PC-3 (cell line): Measurements from ENCODE around the gene HPCA. TPM values are rescaled to one million over a fixed set of nuclear protein-coding genes. Genes with fewer than 3 reads are reported as not detected.

Experiments
- ATAC-seq: fragments of 200-7000 bp; cut with Tn5 transposase; 2 replicates; pipeline ENCODE4 v1.9.1; 2020; ENCODE audit warnings: mild to moderate bottlenecking, moderate library complexity
- BruUV-seq: library from RNA; stranded (reverse); fragments of 400-500 nt; replicated peaks from 2 replicates; lab custom pipeline; 2021; lab: Mats Ljungman, UMichigan
- CTCF ChIA-PET: fragments of 300-600 bp; sonication (Branson Sonifier 250); formaldehyde crosslinking; loops from one replicate; lab custom pipeline; 2022; ENCODE audit warnings: antibody characterized with exemption; lab: Charles Lee
- POLR2A ChIA-PET: fragments of 300-600 bp; sonication (Branson Sonifier 250); formaldehyde crosslinking; loops from one replicate; lab custom pipeline; 2022; ENCODE audit warnings: antibody characterized with exemption; ENCODE audit not compliant: unreplicated experiment; lab: Charles Lee
- DNase-seq: peaks from one replicate; pipeline ENCODE4 v3.0.0-alpha.2; 2015
- H2AFZ ChIP-seq: fragments of 300-600 bp; sonication (generic); 2 replicates; pipeline ENCODE4 v1.6.0; 2016; ENCODE audit warnings: antibody characterized with exemption, low read length
- H3F3A ChIP-seq: fragments of 300-600 bp; sonication (generic); one replicate; pipeline ENCODE4 v1.6.0; 2017; ENCODE audit warnings: antibody characterized with exemption, low read length, control low read depth, mild to moderate bottlenecking; ENCODE audit not compliant: unreplicated experiment
- H3K27ac ChIP-seq: fragments of 300-600 bp; sonication (generic); 2 replicates; pipeline ENCODE4 v1.5.1; 2016; ENCODE audit warnings: mild to moderate bottlenecking, low read length
- H3K27me3 ChIP-seq: fragments of 300-600 bp; sonication (generic); 2 replicates; pipeline ENCODE4 v1.6.1; 2016; ENCODE audit warnings: low read length, mixed read lengths
- H3K36me3 ChIP-seq: fragments of 300-600 bp; sonication (generic); 2 replicates; pipeline ENCODE4 v1.6.1; 2016; ENCODE audit warnings: low read depth, mixed run types, low read length, mixed read lengths
- H3K4me1 ChIP-seq: fragments of 300-600 bp; sonication (generic); 2 replicates; pipeline ENCODE4 v1.5.1; 2016; ENCODE audit warnings: low read length; ENCODE audit not compliant: insufficient read depth
- H3K4me2 ChIP-seq: fragments of 300-600 bp; sonication (generic); 2 replicates; pipeline ENCODE4 v1.6.0; 2016; ENCODE audit warnings: low read length
- H3K4me3 ChIP-seq: fragments of 300-600 bp; sonication (generic); 2 replicates; pipeline ENCODE4 v1.5.1; 2016; ENCODE audit warnings: mild to moderate bottlenecking, low read length, mixed read lengths
- H3K79me2 ChIP-seq: fragments of 300-600 bp; sonication (generic); 2 replicates; pipeline ENCODE4 v1.6.1; 2017; ENCODE audit warnings: low read length, mixed read lengths
- H3K9ac ChIP-seq: fragments of 300-600 bp; sonication (generic); 2 replicates; pipeline ENCODE4 v1.6.0; 2016; ENCODE audit warnings: mild to moderate bottlenecking, low read length
- H3K9me2 ChIP-seq: fragments of 300-600 bp; sonication (generic); replicated peaks from 2 replicates; pipeline ENCODE4 v1.6.1; 2016; ENCODE audit warnings: mixed run types, low read length, mixed read lengths
- H3K9me3 ChIP-seq: fragments of 300-600 bp; sonication (generic); 2 replicates; pipeline ENCODE4 v1.6.1; 2016; ENCODE audit warnings: low read length, mixed read lengths
- H4K20me1 ChIP-seq: fragments of 300-600 bp; sonication (generic); 2 replicates; pipeline ENCODE4 v1.6.1; 2016; ENCODE audit warnings: low read length, mixed read lengths
- CTCF ChIP-seq: fragments of 300-600 bp; sonication (generic); conservative IDR thresholded peaks from 2 replicates; pipeline ENCODE4 v1.5.1; 2017; ENCODE audit warnings: antibody characterized with exemption, low read depth, mild to moderate bottlenecking, low read length
- EZH2 ChIP-seq: fragments of 300-600 bp; sonication (generic); IDR thresholded peaks from one replicate; pipeline ENCODE4 v1.6.1; 2017; ENCODE audit warnings: antibody characterized with exemption, mild to moderate bottlenecking, low read length; ENCODE audit not compliant: unreplicated experiment
- EZH2phosphoT487 ChIP-seq: fragments of 300-600 bp; sonication (generic); IDR thresholded peaks from 2 replicates; pipeline ENCODE4 v1.6.1; 2018; ENCODE audit warnings: mild to moderate bottlenecking, antibody characterized with exemption, low read length, borderline replicate concordance
- intact Hi-C: fragments of 100-400 bp; cut with micrococcal nuclease; formaldehyde crosslinking; loops from 2 replicates; pipeline ENCODE4 v1.9.0; 2023
- total RNA-seq: library from RNA; depleted of rRNA; stranded (reverse); fragments of >200 nt; gene quantifications from 2 replicates; pipeline ENCODE4 v1.2.3, GENCODE V29; 2014

Gene HPCA
- total RNA-seq, 1 experiment from 2014 or later, result not detected

GRCh38 chr1:32877211-32878110, 8.8 kb upstream of the HPCA start:
- Histone ChIP-seq H3K79me2 (no peaks in the 10 kb centered on the region), H4K20me1 (no peaks in the 10 kb centered on the region), H3K27me3 (no peaks in the 10 kb centered on the region), H3K9me3 (no peaks in the 10 kb centered on the region), H3K36me3 (no peaks in the 10 kb centered on the region), H3K4me3 (no peak overlapping the region), H3K27ac (no peak overlapping the region), H3K9ac (no peak overlapping the region), H3K4me1 (no peaks in the 10 kb centered on the region), H3F3A (no peaks in the 10 kb centered on the region), H3K4me2 (no peak overlapping the region), H2AFZ (no peak overlapping the region), H3K9me2 (no peaks in the 10 kb centered on the region)
- ChIA-PET POLR2A (no interaction called here), CTCF (interaction anchor here (0.5 kb wide), 1 partner anchor 13 kb away, joined by 3 read pairs; no protein-coding TSS in a partner anchor)
- no peak for DNase-seq
- no TSS peak for BruUV-seq
- TF ChIP-seq EZH2 (no peak), CTCF (no peak), EZH2phosphoT487 (no peak)
- intact Hi-C loops, result loop anchor here (5.0 kb wide), 1 partner anchor 210 kb away; no protein-coding TSS in a partner anchor
- no peak for ATAC-seq

- peak; percentile 53; the same call in 1 of the 2 replicates for ATAC-seq
- intact Hi-C loops, result loop anchor here (5.0 kb wide), 1 partner anchor 209 kb away; no protein-coding TSS in a partner anchor
- DNase-seq, result peak; percentile 34
- H2AFZ ChIP-seq, result no peak overlapping the region
- ChIA-PET CTCF (no interaction called here), POLR2A (no interaction called here)
- H3K9me3 ChIP-seq, result no peaks in the 10 kb centered on the region
- no peak overlapping the region for H3K4me3 ChIP-seq
- BruUV-seq, result no TSS peak
- no peaks in the 10 kb centered on the region for H3F3A ChIP-seq
- no peaks in the 10 kb centered on the region for H3K79me2 ChIP-seq
- H3K36me3 ChIP-seq, result no peaks in the 10 kb centered on the region
- H3K4me1 ChIP-seq, result no peaks in the 10 kb centered on the region
- TF ChIP-seq CTCF (no peak), EZH2 (no peak), EZH2phosphoT487 (no peak)
- H4K20me1 ChIP-seq, result no peaks in the 10 kb centered on the region
- no peak overlapping the region for H3K27ac ChIP-seq
- H3K27me3 ChIP-seq, result no peaks in the 10 kb centered on the region
- H3K4me2 ChIP-seq, result no peak overlapping the region
- H3K9me2 ChIP-seq, result no peaks in the 10 kb centered on the region
- H3K9ac ChIP-seq, result no peak overlapping the region
Measured at GRCh38 chr1:32878183-32878582, 8.1 kb upstream of the HPCA start.

DNA sequence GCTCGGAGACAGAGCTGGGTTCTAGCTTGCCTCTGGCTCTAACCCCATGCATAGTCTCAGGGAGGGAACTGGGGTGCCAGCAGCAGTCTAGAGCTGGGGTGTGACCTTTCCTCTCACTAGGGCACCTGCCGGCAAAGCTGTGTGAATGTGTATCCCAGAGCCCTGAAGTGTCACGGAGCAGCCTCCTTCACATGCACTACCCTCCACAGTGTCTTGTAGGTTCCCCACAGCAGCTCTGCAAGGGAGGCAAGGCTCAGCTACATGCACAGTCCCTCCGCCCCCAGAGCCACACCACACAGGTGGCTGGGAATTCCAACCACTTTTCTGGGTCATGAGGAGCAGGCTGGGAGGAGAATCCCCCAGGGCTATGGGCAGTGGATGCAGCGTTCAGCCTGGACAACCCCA, 7.7 kb upstream of the HPCA start:
- H3K9me2 ChIP-seq, result no peaks in the 10 kb centered on the region
- no peak overlapping the region for H2AFZ ChIP-seq
- H4K20me1 ChIP-seq, result no peaks in the 10 kb centered on the region
- DNase-seq, result no peak
- no TSS peak for BruUV-seq
- H3K79me2 ChIP-seq, result no peaks in the 10 kb centered on the region
- no peaks in the 10 kb centered on the region for H3K4me1 ChIP-seq
- H3K27ac ChIP-seq, result no peak overlapping the region
- TF ChIP-seq EZH2 (no peak), CTCF (no peak), EZH2phosphoT487 (no peak)
- no peaks in the 10 kb centered on the region for H3F3A ChIP-seq
- no peaks in the 10 kb centered on the region for H3K9me3 ChIP-seq
- ATAC-seq, result no peak
- no peak overlapping the region for H3K9ac ChIP-seq
- ChIA-PET CTCF (no interaction called here), POLR2A (no interaction called here)
- intact Hi-C loops, result loop anchor here (5.0 kb wide), 1 partner anchor 209 kb away; no protein-coding TSS in a partner anchor
- H3K4me2 ChIP-seq, result no peak overlapping the region
- no peak overlapping the region for H3K4me3 ChIP-seq
- H3K36me3 ChIP-seq, result no peaks in the 10 kb centered on the region
- no peaks in the 10 kb centered on the region for H3K27me3 ChIP-seq
